ENCODE measurements around the gene TRIM41. TPM values are rescaled to one million over a fixed set of nuclear protein-coding genes. Genes with fewer than 3 reads are reported as not detected.

Gene TRIM41
- total and polyA plus RNA-seq, 2 experiments from 2014 or later, result 6.2 to 8.7 TPM

DNA sequence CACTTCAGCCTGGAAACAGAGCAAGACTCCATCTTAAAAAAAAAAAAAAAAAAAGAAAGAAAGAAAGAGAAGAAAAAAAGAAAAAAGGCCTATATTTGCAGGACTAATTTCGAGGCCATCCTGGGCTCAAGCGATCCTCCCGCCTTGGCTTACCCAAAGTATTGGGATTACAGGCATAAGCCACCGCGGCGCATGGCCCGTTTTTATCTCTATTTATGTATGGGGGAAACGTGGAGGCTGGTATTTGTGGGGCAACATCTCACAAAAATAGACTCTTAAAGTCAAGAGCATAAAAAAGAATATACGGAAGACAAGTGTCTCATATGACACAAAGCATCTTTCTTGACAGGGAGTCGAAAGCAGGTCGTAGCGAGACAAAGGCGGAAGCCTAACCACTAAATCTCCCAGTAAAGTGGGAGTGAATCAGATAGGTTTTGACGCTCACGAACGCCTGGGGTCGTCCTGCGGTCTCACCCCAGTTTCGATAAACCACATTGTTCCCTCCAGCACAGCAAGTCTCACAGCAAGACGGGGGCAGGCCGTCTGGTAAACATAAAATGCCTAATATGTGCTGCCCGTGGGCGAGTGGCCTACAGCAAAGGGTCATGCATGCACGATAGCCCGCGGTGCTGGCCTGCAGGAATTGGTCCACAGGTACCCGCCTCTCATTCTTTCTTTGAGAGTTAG, 1.8 kb upstream of the TRIM41 start:
- peaks cover 6% of the 10 kb centered on the region for H3K27me3 ChIP-seq (ENCODE audit: insufficient read depth)
- peaks cover 12% of the 10 kb centered on the region; the same call in 1 of the 2 replicates for H3K4me1 ChIP-seq (ENCODE audit: insufficient read depth)
- peak; percentile 47 for DNase-seq (ENCODE audit: low spot score)
- peak overlapping the region; percentile 37 for H3K4me2 ChIP-seq
- Mint-ChIP-seq H3K4me3 (peak overlapping the region; percentile 99), H3K4me1 (peaks cover 23% of the 10 kb centered on the region), H3K27ac (no peak overlapping the region), H3K9me3 (peaks cover 16% of the 10 kb centered on the region), H3K27me3 (ENCODE audit: insufficient read depth, low read depth, poor library complexity) (peaks cover 64% of the 10 kb centered on the region), H3K36me3 (ENCODE audit: low read depth) (peaks cover 14% of the 10 kb centered on the region; the same call in 2 of the 3 replicates)
- TF ChIP-seq JUNB (IDR thresholded peaks at IDR 0.05; ENCODE audit: unreplicated experiment) (no peak), STAT1 (IDR thresholded peaks at IDR 0.05; ENCODE audit: unreplicated experiment) (no peak), NANOG (IDR thresholded peaks at IDR 0.05; ENCODE audit: borderline replicate concordance) (no peak), CREB1 (CRISPR knock-in tag; IDR thresholded peaks at IDR 0.05; ENCODE audit: low read depth) (no peak), POLR2AphosphoS5 (IDR thresholded peaks at IDR 0.05; ENCODE audit: low read depth) (no peak), ZNF331 (CRISPR knock-in tag; IDR thresholded peaks at IDR 0.05; ENCODE audit: low read depth) (no peak), ZNF114 (CRISPR knock-in tag; IDR thresholded peaks at IDR 0.05) (no peak)
- TF ChIP-seq, protein P1, sequence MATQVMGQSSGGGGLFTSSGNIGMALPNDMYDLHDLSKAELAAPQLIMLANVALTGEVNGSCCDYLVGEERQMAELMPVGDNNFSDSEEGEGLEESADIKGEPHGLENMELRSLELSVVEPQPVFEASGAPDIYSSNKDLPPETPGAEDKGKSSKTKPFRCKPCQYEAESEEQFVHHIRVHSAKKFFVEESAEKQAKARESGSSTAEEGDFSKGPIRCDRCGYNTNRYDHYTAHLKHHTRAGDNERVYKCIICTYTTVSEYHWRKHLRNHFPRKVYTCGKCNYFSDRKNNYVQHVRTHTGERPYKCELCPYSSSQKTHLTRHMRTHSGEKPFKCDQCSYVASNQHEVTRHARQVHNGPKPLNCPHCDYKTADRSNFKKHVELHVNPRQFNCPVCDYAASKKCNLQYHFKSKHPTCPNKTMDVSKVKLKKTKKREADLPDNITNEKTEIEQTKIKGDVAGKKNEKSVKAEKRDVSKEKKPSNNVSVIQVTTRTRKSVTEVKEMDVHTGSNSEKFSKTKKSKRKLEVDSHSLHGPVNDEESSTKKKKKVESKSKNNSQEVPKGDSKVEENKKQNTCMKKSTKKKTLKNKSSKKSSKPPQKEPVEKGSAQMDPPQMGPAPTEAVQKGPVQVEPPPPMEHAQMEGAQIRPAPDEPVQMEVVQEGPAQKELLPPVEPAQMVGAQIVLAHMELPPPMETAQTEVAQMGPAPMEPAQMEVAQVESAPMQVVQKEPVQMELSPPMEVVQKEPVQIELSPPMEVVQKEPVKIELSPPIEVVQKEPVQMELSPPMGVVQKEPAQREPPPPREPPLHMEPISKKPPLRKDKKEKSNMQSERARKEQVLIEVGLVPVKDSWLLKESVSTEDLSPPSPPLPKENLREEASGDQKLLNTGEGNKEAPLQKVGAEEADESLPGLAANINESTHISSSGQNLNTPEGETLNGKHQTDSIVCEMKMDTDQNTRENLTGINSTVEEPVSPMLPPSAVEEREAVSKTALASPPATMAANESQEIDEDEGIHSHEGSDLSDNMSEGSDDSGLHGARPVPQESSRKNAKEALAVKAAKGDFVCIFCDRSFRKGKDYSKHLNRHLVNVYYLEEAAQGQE (IDR thresholded peaks at IDR 0.05; ENCODE audit: unreplicated experiment), result no peak
- TF ChIP-seq, protein P2, sequence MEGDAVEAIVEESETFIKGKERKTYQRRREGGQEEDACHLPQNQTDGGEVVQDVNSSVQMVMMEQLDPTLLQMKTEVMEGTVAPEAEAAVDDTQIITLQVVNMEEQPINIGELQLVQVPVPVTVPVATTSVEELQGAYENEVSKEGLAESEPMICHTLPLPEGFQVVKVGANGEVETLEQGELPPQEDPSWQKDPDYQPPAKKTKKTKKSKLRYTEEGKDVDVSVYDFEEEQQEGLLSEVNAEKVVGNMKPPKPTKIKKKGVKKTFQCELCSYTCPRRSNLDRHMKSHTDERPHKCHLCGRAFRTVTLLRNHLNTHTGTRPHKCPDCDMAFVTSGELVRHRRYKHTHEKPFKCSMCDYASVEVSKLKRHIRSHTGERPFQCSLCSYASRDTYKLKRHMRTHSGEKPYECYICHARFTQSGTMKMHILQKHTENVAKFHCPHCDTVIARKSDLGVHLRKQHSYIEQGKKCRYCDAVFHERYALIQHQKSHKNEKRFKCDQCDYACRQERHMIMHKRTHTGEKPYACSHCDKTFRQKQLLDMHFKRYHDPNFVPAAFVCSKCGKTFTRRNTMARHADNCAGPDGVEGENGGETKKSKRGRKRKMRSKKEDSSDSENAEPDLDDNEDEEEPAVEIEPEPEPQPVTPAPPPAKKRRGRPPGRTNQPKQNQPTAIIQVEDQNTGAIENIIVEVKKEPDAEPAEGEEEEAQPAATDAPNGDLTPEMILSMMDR (conservative IDR thresholded peaks at IDR 0.05; ENCODE audit: low read depth in 2 of 2), result no peak
- TF ChIP-seq, protein P3, sequence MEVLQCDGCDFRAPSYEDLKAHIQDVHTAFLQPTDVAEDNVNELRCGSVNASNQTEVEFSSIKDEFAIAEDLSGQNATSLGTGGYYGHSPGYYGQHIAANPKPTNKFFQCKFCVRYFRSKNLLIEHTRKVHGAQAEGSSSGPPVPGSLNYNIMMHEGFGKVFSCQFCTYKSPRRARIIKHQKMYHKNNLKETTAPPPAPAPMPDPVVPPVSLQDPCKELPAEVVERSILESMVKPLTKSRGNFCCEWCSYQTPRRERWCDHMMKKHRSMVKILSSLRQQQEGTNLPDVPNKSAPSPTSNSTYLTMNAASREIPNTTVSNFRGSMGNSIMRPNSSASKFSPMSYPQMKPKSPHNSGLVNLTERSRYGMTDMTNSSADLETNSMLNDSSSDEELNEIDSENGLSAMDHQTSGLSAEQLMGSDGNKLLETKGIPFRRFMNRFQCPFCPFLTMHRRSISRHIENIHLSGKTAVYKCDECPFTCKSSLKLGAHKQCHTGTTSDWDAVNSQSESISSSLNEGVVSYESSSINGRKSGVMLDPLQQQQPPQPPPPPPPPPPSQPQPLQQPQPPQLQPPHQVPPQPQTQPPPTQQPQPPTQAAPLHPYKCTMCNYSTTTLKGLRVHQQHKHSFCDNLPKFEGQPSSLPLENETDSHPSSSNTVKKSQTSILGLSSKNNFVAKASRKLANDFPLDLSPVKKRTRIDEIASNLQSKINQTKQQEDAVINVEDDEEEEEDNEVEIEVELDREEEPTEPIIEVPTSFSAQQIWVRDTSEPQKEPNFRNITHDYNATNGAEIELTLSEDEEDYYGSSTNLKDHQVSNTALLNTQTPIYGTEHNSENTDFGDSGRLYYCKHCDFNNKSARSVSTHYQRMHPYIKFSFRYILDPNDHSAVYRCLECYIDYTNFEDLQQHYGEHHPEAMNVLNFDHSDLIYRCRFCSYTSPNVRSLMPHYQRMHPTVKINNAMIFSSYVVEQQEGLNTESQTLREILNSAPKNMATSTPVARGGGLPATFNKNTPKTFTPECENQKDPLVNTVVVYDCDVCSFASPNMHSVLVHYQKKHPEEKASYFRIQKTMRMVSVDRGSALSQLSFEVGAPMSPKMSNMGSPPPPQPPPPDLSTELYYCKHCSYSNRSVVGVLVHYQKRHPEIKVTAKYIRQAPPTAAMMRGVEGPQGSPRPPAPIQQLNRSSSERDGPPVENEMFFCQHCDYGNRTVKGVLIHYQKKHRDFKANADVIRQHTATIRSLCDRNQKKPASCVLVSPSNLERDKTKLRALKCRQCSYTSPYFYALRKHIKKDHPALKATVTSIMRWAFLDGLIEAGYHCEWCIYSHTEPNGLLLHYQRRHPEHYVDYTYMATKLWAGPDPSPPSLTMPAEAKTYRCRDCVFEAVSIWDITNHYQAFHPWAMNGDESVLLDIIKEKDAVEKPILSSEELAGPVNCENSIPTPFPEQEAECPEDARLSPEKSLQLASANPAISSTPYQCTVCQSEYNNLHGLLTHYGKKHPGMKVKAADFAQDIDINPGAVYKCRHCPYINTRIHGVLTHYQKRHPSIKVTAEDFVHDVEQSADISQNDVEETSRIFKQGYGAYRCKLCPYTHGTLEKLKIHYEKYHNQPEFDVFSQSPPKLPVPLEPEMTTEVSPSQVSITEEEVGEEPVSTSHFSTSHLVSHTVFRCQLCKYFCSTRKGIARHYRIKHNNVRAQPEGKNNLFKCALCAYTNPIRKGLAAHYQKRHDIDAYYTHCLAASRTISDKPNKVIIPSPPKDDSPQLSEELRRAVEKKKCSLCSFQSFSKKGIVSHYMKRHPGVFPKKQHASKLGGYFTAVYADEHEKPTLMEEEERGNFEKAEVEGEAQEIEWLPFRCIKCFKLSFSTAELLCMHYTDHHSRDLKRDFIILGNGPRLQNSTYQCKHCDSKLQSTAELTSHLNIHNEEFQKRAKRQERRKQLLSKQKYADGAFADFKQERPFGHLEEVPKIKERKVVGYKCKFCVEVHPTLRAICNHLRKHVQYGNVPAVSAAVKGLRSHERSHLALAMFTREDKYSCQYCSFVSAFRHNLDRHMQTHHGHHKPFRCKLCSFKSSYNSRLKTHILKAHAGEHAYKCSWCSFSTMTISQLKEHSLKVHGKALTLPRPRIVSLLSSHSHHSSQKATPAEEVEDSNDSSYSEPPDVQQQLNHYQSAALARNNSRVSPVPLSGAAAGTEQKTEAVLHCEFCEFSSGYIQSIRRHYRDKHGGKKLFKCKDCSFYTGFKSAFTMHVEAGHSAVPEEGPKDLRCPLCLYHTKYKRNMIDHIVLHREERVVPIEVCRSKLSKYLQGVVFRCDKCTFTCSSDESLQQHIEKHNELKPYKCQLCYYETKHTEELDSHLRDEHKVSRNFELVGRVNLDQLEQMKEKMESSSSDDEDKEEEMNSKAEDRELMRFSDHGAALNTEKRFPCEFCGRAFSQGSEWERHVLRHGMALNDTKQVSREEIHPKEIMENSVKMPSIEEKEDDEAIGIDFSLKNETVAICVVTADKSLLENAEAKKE (CRISPR knock-in tag; IDR thresholded peaks at IDR 0.05), result no peak
- no peaks in the 10 kb centered on the region; the same call in 1 of the 2 replicates for H4K20me1 ChIP-seq (replicated peaks; ENCODE audit: insufficient read depth)
- H3K36me3 ChIP-seq (ENCODE audit: insufficient read depth), result 0 out of 2 replicates have a peak, but pooled peaks cover 4% of the 10 kb centered on the region
- no peak overlapping the region for H3K27ac ChIP-seq (ENCODE audit: low read depth)
- no peak for ATAC-seq
- H3K4me3 ChIP-seq, result peak overlapping the region; percentile 66
- peaks cover 20% of the 10 kb centered on the region for H3K79me2 ChIP-seq (replicated peaks; ENCODE audit: insufficient read depth)
- peaks cover 16% of the 10 kb centered on the region for H3F3A ChIP-seq (replicated peaks; ENCODE audit: low read depth)
- H3K9me2 ChIP-seq (ENCODE audit: insufficient read depth), result no peaks in the 10 kb centered on the region
- no peak overlapping the region for H2AFZ ChIP-seq

All from GM23338 (cell line).